Neuronal stem cell (in vitro differentiated cells): Measurements from ENCODE around the gene ARHGAP12.

Experiments
- DNase-seq: peaks from one replicate; pipeline ENCODE4 v3.0.0-alpha.2; 2013; ENCODE audit warnings: low spot score
- H2AFZ ChIP-seq: one replicate; pipeline ENCODE4 v1.6.1; 2013; ENCODE audit warnings: mild to moderate bottlenecking, low read length, inconsistent platforms
- H2AK5ac ChIP-seq: 2 replicates; pipeline ENCODE4 v1.6.1; 2013; ENCODE audit warnings: low read depth, mild to moderate bottlenecking, inconsistent platforms, low read length, moderate library complexity, mixed read lengths
- H2BK120ac ChIP-seq: 2 replicates; pipeline ENCODE4 v1.6.1; 2013; ENCODE audit warnings: low read depth, mild to moderate bottlenecking, inconsistent platforms, low read length, moderate library complexity, mixed read lengths
- H2BK12ac ChIP-seq: one replicate; pipeline ENCODE4 v1.6.1; 2013; ENCODE audit warnings: low read length, inconsistent platforms
- H2BK15ac ChIP-seq: 2 replicates; pipeline ENCODE4 v1.6.1; 2013; ENCODE audit warnings: mild to moderate bottlenecking, low read length, inconsistent platforms, mixed read lengths
- H2BK5ac ChIP-seq: one replicate; pipeline ENCODE4 v1.6.1; 2013; ENCODE audit warnings: inconsistent platforms, mild to moderate bottlenecking, low read length, moderate library complexity
- H3K14ac ChIP-seq: one replicate; pipeline ENCODE4 v1.6.1; 2013; ENCODE audit warnings: low read length, inconsistent platforms
- H3K18ac ChIP-seq: 2 replicates; pipeline ENCODE4 v1.6.1; 2013; ENCODE audit warnings: low read length, inconsistent platforms
- H3K23ac ChIP-seq: 2 replicates; pipeline ENCODE4 v1.6.1; 2013; ENCODE audit warnings: low read depth, mild to moderate bottlenecking, mixed read lengths, low read length, inconsistent platforms; ENCODE audit not compliant: poor library complexity
- H3K27ac ChIP-seq: replicated peaks from 3 replicates; pipeline ENCODE4 v1.5.1; 2013; ENCODE audit warnings: low read length, inconsistent platforms
- H3K27me3 ChIP-seq, 3 experiments: 2 replicates each; pipeline ENCODE4 v1.6.1; 2013; ENCODE audit warnings: low read length in 3 of 3, mild to moderate bottlenecking in 2 of 3, inconsistent platforms in 1 of 3, low read depth in 1 of 3, mixed read lengths in 1 of 3, moderate library complexity in 1 of 3; ENCODE audit not compliant: control insufficient read depth in 3 of 3, insufficient read depth in 3 of 3
- H3K36me3 ChIP-seq, 2 donors: replicated peaks in 1 of 2; 2 replicates each; pipeline ENCODE4 v1.6.1; 2013; ENCODE audit warnings: low read length in 2 of 2; ENCODE audit not compliant: control insufficient read depth in 2 of 2, insufficient read depth in 2 of 2
- H3K4ac ChIP-seq: 2 replicates; pipeline ENCODE4 v1.6.1; 2013; ENCODE audit warnings: inconsistent platforms, mild to moderate bottlenecking, low read length, moderate library complexity
- H3K4me1 ChIP-seq, 2 donors: 1 replicate in 1 of 2; 2 replicates in 1 of 2; pipeline ENCODE4 v1.6.1; 2013; ENCODE audit warnings: low read length in 2 of 2, low read depth in 1 of 2; ENCODE audit not compliant: control insufficient read depth in 2 of 2, insufficient read depth in 1 of 2
- H3K4me2 ChIP-seq: one replicate; pipeline ENCODE4 v1.6.1; 2013; ENCODE audit warnings: mild to moderate bottlenecking, low read length, inconsistent platforms; ENCODE audit not compliant: insufficient read depth, poor library complexity, severe bottlenecking
- H3K4me3 ChIP-seq, 2 donors: 2 replicates each; pipeline ENCODE4 v1.5.1; 2013; ENCODE audit warnings: low read length in 2 of 2, mild to moderate bottlenecking in 2 of 2, inconsistent platforms in 1 of 2, moderate library complexity in 1 of 2
- H3K79me1 ChIP-seq: one replicate; pipeline ENCODE4 v1.6.1; 2013; ENCODE audit warnings: low read depth, mild to moderate bottlenecking, inconsistent platforms, low read length, moderate library complexity
- H3K9ac ChIP-seq: one replicate; pipeline ENCODE4 v1.6.1; 2013; ENCODE audit warnings: mild to moderate bottlenecking, low read depth, low read length, inconsistent platforms; ENCODE audit not compliant: poor library complexity
- H3K9me3 ChIP-seq, 2 donors: replicated peaks in 1 of 2; 2 replicates each; pipeline versions ENCODE3 to v1.6.1; 2013; ENCODE audit warnings: low read length in 2 of 2, mild to moderate bottlenecking in 2 of 2, inconsistent platforms in 1 of 2, low read depth in 1 of 2, mixed read lengths in 1 of 2, moderate library complexity in 1 of 2; ENCODE audit not compliant: control insufficient read depth in 2 of 2, insufficient read depth in 1 of 2
- H4K8ac ChIP-seq: one replicate; pipeline ENCODE4 v1.6.1; 2013; ENCODE audit warnings: low read depth, mild to moderate bottlenecking, inconsistent platforms, low read length, moderate library complexity
- H4K91ac ChIP-seq: one replicate; pipeline ENCODE4 v1.6.1; 2013; ENCODE audit warnings: low read length, low read depth, mild to moderate bottlenecking, inconsistent platforms; ENCODE audit not compliant: poor library complexity
- WGBS, 2 donors: extraction: QIAGEN DNeasy Blood & Tissue Kit; methylation state at CpG; one replicate each; pipeline ENCODE4 v1.1.7; 2013; ENCODE audit warnings: missing lambda C conversion rate in 2 of 2, mixed read lengths in 1 of 2; ENCODE audit not compliant: insufficient read length in 2 of 2, insufficient replicate concordance in 1 of 2; ENCODE audit errors: extremely low coverage in 2 of 2; 5-methylcytosine and 5-hydroxymethylcytosine counted together

The ARHGAP12 gene

DNA sequence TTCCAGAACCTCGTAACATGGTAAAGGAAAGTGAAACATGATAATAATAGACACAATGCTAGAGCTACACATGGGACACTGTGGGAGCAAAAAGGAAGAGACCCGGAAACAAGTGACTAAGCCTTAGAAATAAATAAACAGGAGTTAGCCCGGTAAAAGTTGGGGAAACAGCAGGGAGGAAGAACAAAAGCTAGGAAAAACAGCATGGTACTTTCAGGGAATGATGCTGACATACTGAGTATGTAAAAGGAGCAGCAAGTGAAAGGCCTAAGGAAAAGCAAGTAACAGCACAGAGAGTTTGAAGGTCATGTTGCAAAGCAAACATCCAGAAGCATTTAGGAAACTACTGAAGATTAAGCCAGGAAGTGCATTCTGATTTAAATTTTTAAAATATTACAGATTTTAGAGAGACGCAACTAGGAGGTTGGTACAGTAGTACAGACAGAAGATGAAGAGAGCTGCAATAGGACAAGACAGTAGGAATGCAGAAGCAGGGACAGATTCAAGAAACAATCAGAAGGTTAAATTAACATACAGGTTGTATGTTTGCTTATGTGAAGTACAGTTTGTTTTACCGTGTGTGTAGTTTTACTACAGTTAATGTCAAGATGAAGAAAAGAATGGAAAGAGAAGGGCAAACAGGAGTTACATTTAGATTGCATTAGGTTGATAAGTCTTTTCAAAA, 63.7 kb downstream of the ARHGAP12 start:
- no CpG with 5 or more reads among the region's 5 CpGs for WGBS, 2 donors

DNA sequence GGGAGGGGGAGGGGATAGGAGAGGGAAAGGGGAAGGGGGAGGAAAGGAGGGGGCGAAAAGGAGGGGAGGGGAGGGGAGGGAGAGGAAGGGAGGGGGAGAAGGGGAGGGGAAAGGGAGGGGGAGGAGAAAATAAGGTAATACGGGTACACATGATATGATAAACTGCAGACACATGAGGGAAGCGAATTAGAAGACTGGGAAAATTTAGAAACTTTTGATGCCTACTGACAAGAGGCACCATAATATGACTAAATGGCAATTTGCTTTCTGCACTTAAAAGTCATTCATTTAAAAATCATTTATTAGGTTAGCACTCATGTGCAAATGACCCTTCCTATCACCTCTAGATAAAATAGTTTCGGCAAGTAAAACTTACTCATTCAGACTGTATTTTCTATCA, 73.6 kb downstream of the ARHGAP12 start:
- Histone ChIP-seq H4K8ac (no peak overlapping the region), H3K18ac (no peak overlapping the region), H3K27ac (no peak overlapping the region), H3K4me2 (no peak overlapping the region), H3K9me3 (no peaks in the 10 kb centered on the region), H3K36me3 (peaks cover 2 to 40% of the 10 kb centered on the region in 2 donors), H2BK120ac (no peak overlapping the region), H3K4ac (no peak overlapping the region), H2BK15ac (no peak overlapping the region), H3K4me3 (no peak overlapping the region), H3K14ac (no peak overlapping the region), H3K23ac (no peak overlapping the region), H2BK12ac (no peak overlapping the region), H3K27me3 (no peaks in the 10 kb centered on the region), H2AK5ac (no peak overlapping the region), H3K9ac (no peak overlapping the region), H2BK5ac (no peak overlapping the region), H4K91ac (no peak overlapping the region), H3K4me1 (no peaks in the 10 kb centered on the region), H3K79me1 (no peaks in the 10 kb centered on the region), H2AFZ (no peak overlapping the region)
- no peak for DNase-seq
- WGBS, 2 donors, result no CpG with 5 or more reads among the region's 4 CpGs

More for the DNA sequence above, 63.7 kb downstream of the ARHGAP12 start:
- Histone ChIP-seq H3K14ac (no peak overlapping the region), H3K4me3 (no peak overlapping the region), H3K23ac (no peak overlapping the region), H3K79me1 (no peaks in the 10 kb centered on the region), H3K4ac (no peak overlapping the region), H3K4me2 (no peak overlapping the region), H2BK12ac (no peak overlapping the region), H3K9ac (no peak overlapping the region), H2BK5ac (no peak overlapping the region), H3K27ac (no peak overlapping the region), H2BK15ac (no peak overlapping the region), H3K27me3 (no peaks in the 10 kb centered on the region), H3K36me3 (peaks cover 4 to 15% of the 10 kb centered on the region in 2 donors), H4K91ac (no peak overlapping the region), H3K9me3 (no peaks in the 10 kb centered on the region), H2BK120ac (no peak overlapping the region), H2AK5ac (no peak overlapping the region), H3K4me1 (peaks cover 0 to 16% of the 10 kb centered on the region in 2 donors), H3K18ac (no peak overlapping the region), H2AFZ (no peak overlapping the region), H4K8ac (no peak overlapping the region)
- no peak for DNase-seq

DNA sequence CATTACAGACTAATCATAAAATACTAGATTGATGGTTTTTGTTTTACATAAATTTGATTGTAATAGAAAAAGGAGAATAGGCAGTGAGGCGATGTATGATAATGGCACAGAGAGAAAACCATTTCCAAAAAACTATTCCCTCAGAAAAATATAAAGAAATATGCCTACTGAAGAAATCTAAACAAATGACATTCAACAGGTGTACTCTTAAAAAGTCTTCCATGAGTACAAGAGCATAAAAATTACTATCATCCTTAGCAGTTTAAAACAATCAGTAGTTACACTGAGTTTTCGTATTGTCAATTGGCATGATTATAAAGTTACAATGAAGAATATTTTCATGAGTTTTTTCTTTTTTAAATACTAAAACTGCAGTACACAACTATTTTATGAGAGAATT, 75.0 kb downstream of the ARHGAP12 start:
- H2AFZ ChIP-seq, result no peak overlapping the region
- H3K14ac ChIP-seq, result no peak overlapping the region
- no peak overlapping the region for H3K23ac ChIP-seq
- no peak overlapping the region for H4K8ac ChIP-seq
- no peak for DNase-seq
- no peaks in the 10 kb centered on the region for H3K9me3 ChIP-seq
- H3K18ac ChIP-seq, result no peak overlapping the region
- no peak overlapping the region for H3K4me3 ChIP-seq
- no peaks in the 10 kb centered on the region for H3K79me1 ChIP-seq
- no peak overlapping the region for H2BK5ac ChIP-seq
- no peak overlapping the region for H2BK120ac ChIP-seq
- H2AK5ac ChIP-seq, result no peak overlapping the region
- no peak overlapping the region for H2BK12ac ChIP-seq
- H4K91ac ChIP-seq, result no peak overlapping the region
- no peak overlapping the region for H3K27ac ChIP-seq
- no CpG with 5 or more reads among the region's 2 CpGs for WGBS, 2 donors
- no peaks in the 10 kb centered on the region for H3K27me3 ChIP-seq
- H3K4me1 ChIP-seq, result no peaks in the 10 kb centered on the region
- H3K4ac ChIP-seq, result no peak overlapping the region
- peaks cover 0 to 36% of the 10 kb centered on the region in 2 donors for H3K36me3 ChIP-seq
- H3K4me2 ChIP-seq, result no peak overlapping the region
- no peak overlapping the region for H2BK15ac ChIP-seq
- H3K9ac ChIP-seq, result no peak overlapping the region

DNA sequence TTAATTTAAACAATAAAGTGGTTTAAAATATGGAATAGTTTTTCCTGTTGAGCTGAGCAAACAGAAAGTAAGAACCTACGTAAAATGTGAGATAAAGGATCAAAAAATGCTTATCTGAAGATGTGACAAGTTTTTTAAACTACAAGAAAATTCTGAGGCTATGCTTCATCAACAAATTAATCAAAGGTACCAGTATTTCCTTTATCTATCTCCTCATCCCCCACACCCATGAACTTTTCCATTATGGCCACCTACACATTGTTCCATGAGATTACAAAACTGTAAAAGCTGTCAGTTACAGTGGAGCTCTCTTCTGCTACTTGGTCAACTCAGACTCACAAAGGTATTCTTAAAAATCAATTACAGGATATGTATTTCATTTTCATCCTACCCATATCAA, 77.4 kb downstream of the ARHGAP12 start:
- Histone ChIP-seq H3K27me3 (no peaks in the 10 kb centered on the region), H3K14ac (no peak overlapping the region), H3K9ac (no peak overlapping the region), H2BK5ac (no peak overlapping the region), H3K18ac (no peak overlapping the region), H2BK12ac (no peak overlapping the region), H4K8ac (no peak overlapping the region), H3K9me3 (peaks cover 0 to 2% of the 10 kb centered on the region in 2 donors), H2BK120ac (no peak overlapping the region), H3K79me1 (peaks cover 2% of the 10 kb centered on the region), H3K27ac (no peak overlapping the region), H2BK15ac (no peak overlapping the region), H3K23ac (no peak overlapping the region), H3K36me3 (peaks cover 3 to 33% of the 10 kb centered on the region in 2 donors), H2AFZ (no peak overlapping the region), H4K91ac (no peak overlapping the region), H3K4me2 (no peak overlapping the region), H3K4me3 (no peak overlapping the region), H2AK5ac (no peak overlapping the region), H3K4ac (no peak overlapping the region), H3K4me1 (peaks cover 0 to 2% of the 10 kb centered on the region in 2 donors)
- no CpG with 5 or more reads among the region's 1 CpG for WGBS, 2 donors
- DNase-seq, result no peak
